Ureter (tissue), 1 donor: ENCODE data around the gene CHAMP1. TPM values are rescaled to one million over a fixed set of nuclear protein-coding genes. Genes with fewer than 3 reads are reported as not detected.
A peak's percentile ranks its signal among the peaks of the same experiment; 100 is the strongest.

Source experiments
- DNase-seq: peaks from one replicate; pipeline ENCODE4 v3.0.0-alpha.2; 2020; ENCODE audit warnings: low spot score
- total RNA-seq: library from RNA; stranded (reverse); gene quantifications from one replicate; pipeline ENCODE4 v1.2.4, GENCODE V29; 2023
- donor health status: DM: yes; HTN: yes; CAD: no.

The CHAMP1 gene
- 23.0 TPM for total RNA-seq

- peak; percentile 95 for DNase-seq
Observed at GRCh38 chr13:114314074-114314912, at the start of gene CHAMP1. CHAMP1 (plus strand) TSS chr13:114314503; CDS start chr13:114323843, 9,340 bp downstream.

DNA sequence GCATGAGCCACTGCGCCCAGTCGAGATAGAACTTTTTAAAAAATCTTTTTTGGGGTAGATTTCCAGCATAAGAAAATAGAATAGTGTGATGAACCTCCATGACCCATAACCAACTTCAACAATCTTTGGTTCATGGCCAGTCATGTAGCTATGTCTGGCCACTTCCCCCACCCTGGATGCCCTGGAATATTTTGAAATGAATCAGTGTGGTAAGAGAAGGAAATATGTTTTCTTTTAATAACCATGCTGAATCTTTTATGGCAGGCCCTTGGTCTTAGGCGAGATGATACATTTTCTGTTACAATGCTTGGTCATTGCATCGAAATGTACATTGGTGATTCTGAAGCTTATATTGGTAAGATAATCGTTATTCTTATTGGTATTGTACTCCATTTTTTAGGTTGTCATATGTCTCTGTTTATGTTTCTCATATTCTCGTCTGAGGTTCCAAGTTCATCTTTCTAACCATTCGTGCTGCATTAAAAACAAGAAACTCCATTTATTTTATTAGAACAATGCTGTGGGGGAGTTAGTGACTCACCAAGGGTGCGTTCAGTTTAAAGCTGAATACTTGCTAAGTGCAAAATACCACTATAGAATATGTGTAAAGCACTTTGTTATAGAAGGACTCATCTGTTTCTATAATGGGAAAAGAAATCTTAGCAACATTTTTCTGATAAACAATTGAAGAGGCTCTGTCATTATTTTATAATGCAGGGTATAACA is 49.3 kb upstream of the CHAMP1 start:
- no peak for DNase-seq

DNA sequence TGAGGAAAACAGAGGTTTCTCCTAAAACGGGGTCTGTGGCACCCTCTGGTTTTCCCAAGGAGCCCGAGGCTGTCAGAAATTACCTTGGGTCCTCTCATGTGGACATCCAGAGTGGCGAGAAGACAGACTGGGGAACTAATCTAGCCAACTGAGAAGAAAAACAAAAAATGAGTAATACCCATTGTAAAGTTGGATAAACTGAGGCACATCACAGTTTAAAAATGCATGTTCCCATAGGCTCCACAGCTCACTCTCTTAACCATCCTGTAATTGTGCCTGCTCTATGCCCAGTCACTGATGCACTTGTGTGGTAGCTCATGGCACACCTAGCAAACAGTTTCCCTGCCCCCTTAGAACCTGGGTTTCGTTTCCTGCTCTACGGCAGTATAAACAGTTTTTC is 48.1 kb upstream of the CHAMP1 start:
- no peak for DNase-seq

DNA sequence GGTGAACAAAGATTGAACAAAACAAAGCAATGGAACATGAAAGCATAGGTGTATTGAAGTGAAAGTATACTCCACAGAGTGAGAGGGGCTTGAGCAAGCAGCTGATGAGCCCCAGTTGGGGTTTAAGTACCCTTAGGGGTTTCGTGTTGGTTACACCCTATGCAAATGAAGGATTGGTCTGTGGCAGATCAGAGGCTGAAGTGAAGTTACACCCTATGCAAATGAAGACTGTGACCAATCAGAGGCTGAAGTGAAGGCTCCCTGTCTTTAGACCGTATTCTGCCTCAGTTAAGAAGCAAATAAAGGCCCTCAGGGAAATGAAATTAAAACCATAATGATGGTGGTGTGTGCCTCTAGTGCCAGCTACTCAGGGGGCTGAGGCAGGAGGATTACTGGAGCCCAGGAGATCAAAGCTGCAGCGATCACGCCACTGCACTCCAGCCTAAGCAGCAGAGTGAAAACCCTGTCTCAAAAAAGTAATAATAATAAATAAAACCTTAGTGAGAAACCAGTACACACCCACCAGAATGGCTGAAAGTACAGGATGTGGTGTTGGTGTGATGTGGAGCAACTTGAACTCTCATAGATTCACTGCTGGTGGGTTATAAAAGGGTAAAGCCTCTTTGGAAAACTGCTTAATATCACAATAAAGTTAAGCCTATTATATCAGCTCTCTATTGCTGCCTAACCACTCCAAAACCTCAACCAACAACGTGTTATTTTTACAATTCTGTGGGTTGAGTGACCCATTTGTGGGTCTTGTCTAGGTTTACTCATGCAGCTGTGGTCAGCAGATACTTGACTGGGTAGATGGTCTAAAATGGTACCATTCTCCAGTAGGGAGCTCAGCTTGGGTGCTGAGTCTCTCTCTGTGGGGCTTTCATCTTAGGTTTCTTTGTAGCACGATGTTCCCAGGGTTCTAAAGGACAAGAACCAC is 45.7 kb upstream of the CHAMP1 start:
- no peak for DNase-seq

DNA sequence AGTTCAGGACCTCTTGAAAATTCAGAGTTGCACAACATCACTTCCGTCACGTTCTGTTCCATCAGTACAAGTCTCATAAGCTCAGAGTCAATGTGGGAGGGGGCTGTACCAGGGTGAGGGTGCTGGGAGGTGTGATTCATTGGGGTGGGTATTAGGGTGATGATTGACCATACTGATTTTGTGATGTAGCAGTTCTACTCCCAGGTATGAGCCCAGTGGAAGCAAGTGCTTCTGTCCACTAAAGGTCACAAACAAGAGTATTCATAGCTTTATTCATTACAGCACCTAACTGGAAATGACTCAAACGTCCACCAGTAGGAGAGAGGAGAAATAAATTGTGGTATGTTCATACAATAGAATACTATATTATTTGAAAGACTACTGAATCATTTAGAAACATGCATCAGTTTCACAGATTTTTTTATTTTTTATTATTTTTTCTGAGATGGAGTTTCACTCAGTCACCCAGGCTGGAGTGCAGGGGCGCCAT is 45.0 kb upstream of the CHAMP1 start:
- no peak for DNase-seq

DNA sequence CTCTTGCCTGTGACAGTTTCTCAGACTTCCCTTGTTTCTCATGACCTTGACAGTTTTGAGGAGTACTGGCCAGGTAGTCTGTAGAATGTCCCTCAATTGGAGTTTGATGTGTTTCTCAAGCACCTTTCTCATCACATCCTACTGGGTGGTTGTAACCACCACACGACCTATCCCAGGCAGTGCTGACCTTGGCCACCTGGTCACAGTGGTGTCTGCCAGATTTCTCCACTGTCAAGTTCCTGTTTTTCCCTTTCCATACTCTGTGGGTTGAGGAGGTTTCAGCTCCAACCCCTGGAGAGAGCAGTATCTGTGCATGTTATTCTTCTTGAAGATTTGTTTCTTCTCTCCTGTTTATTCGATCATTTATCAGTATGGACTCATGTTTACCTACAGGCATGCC is 41.3 kb upstream of the CHAMP1 start:
- DNase-seq = no peak

- no peak for DNase-seq
Observed at GRCh38 chr13:114275304-114275703, 39.0 kb upstream of the CHAMP1 start.

DNA sequence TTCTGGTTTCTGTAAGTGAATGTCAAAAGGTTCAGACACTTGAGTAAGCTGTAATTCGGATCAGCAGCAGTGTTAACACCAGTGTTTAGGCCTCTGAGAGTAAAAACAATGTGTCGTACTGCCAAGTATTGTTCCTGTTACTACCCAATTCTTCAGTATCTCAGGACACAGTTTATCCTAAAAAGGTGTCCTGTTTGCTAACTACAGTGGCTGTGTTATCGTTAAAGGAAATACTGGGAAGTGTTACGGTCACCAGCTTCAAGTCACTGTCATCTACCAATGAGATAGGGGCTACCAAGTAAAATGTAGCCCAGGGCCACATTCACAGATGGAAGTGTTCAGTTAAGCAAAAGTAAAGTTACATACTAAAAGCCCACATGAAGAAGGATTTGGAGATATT is 35.2 kb upstream of the CHAMP1 start:
- no peak for DNase-seq

- no peak for DNase-seq
Observed at GRCh38 chr13:114279758-114280355, 34.4 kb upstream of the CHAMP1 start.

GRCh38 chr13:114281351-114282040 is 32.8 kb upstream of the CHAMP1 start, which contains the start of gene UPF3A:
UPF3A (plus strand) TSS chr13:114281601; CDS start chr13:114281640, 39 bp downstream.
- DNase-seq = peak; percentile 91

DNA sequence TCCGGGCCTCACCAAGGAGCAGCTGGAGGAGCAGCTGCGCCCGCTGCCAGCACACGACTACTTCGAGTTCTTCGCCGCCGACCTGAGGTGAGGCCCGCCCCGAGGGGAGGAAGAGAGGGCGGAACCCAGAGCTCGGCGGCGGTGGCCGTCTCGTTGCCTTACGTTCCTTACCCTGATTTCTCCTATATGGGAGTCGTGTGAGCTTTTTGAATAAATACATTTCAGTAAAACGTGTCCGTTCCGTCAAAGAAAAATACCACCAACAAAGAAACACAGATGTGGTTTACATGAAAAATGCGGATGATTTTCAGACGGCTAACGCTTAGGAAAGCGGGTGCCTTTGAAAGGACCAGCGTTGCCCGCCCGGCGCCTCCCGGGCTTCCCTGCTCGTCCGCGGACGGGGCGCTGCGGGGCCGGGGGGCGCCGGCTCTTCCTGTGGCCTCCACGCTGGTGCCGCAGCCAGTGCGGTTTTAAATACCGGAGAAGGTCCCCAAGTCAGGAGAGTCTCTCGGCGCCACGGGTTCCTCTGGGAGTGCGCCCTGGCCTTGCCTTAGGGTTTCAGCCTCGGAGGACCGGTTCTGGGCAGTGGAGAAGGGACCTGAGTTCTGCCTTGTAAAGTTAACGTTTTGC is 32.1 kb upstream of the CHAMP1 start:
- DNase-seq = peak; percentile 46

DNA sequence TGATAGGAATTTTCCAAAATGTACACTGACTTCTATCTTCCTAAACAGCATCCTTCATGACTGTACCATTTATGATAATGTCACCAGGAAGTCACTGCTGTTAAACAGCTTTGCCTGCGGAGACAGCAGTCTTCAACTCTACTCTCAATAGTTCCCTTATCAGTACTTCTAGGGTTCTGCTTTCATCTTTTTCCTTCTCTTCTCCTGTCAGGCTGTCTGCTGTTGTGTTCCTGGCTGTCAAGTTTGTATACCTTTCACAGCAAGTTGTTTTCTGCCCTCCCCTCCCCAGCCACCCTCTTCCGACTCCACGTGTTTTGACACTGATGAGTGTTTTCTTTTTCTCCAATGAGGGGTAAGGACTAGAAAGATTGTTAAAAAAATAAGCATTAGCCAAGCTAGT is 30.7 kb upstream of the CHAMP1 start:
- no peak for DNase-seq

GRCh38 chr13:114284680-114285079 is 29.6 kb upstream of the CHAMP1 start:
- no peak for DNase-seq

- no peak for DNase-seq
Observed at GRCh38 chr13:114285166-114285808, 29.0 kb upstream of the CHAMP1 start.

DNA sequence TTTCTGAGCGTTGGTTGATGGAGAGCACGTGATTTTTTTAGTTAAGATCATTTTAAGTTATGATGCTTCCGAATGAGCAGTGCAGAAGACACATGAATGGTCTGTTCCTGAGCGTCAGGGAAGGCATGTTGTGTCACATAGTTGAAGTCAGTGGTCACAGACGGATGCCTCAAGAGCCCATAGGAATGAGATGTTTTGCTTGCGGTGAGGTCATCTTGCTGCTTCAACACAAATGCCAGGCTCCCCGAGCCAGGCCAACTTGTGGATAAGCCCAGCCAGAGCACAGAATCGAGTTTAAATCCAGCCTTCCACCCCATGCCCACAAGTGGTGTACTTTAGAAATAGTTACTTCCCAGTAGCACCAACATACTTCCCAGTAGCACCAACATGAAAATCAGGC is 27.5 kb upstream of the CHAMP1 start:
- no peak for DNase-seq

GRCh38 chr13:114288157-114288591 is 26.1 kb upstream of the CHAMP1 start:
- DNase-seq = no peak

GRCh38 chr13:114296448-114296847 is 17.9 kb upstream of the CHAMP1 start:
- DNase-seq = no peak

DNA sequence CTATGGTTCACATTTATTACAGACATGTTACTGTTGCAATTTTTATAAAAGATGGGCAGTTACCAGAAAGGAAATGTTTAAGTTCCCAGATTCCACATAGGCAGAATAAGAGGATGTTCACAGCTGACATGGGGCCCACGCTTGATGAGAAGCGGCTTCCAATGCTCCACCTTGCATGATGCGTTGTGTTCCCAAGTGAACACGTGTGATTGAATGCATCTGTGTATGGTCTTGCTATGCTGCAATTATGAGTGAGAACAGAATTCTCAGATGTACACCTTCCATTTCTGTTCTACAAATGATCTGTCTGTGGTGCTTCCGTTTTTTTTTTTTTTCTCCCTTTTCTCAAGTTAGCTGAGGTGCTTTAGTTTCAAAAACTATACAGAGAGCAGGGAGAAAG is 17.4 kb upstream of the CHAMP1 start:
- no peak for DNase-seq

DNA sequence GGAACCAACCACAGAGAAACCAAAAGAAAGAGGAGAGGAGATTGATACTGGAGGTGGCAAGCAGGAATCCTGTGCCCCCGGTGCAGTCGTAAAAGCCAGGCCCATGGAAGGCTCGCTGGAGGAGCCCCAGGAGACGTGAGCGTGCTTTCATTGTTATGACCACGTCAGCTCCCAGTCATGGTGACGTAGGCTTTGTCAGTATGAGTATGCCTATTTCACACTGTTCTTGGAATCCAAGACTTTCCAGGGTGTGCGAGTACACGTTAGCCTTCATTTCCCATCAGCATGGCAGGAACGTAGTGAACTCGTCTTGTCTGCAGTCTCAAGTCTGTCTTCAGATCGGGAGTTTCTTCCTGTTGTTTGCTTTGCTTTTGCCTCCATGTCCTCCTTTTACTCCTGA is 15.4 kb upstream of the CHAMP1 start:
- no peak for DNase-seq
